ENCODE data around the gene UAP1L1.

The UAP1L1 gene

DNA sequence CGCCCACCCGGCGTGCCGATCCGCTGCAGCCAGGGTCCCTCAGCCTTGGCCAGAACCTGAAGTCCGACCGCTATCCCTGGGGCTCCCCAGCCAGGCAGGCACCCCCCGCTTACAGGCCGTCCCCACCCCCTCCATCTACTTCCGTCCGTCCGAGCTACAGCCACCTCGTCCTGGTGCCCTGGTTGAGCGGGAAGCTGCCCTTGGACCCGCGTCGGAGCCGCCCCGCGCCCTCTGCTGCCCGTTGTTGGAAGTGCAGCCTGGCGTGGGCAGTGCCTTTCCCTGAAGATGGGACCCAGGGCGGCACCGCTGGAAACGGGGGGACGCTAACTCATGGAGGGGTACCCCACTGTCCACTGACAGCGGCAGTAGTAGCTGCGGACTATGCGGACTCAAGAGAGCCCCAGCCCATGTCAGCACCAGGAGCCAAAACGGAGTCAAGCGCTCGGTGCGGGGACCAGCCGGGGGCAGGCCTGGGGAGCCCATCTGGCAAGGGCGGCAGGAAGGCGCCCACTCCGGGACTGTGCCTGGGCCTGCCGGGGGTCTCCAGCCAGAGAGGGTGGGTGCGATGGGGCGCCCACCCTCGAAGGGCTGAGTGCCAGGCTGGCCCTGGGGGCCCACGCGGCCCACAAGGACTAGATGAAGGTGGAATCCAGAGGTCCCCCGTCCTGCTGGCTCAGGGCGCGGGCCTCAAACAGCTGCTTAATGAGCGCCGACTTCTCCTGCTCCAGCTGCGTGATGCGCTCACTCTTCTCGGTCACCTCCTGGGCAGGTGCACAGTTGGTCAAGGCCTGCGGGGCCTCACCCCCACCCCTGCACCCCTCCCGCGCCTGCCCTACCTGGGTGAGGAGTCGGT lies 13.1 kb upstream of the UAP1L1 start:
- no peaks in the 10 kb centered on the region for H3K9me3 ChIP-seq (ENCODE audit: control insufficient read depth, insufficient read depth, low read depth, low read length)
- CTCF ChIA-PET: interaction anchor here (0.6 to 11.3 kb wide), 27 partner anchors 8 to 339 kb away, joined by 3 to 237 read pairs (median 4); partner anchors contain the start of genes ABCA2, ENTPD2, MAN1B1 and NPDC1
- POLR2A ChIA-PET: interaction anchor here (0.6 to 1.5 kb wide), 9 partner anchors 12 to 264 kb away, joined by 3 to 9 read pairs (median 4); partner anchors contain the start of genes MAN1B1, NPDC1, TUBB4B and UAP1L1
- H3K36me3 ChIP-seq (ENCODE audit: control insufficient read depth in 2 of 2, insufficient read depth in 1 of 2, low read length in 2 of 2): peaks cover 0 to 17% of the 10 kb centered on the region in 2 experiments; a peak in 1 of 3 replicates
- no peak overlapping the region for H3K4me3 ChIP-seq (ENCODE audit: low read depth, low read length)
- H3K27ac ChIP-seq (ENCODE audit: extremely low read depth, low read depth, low read length): no peak overlapping the region
- H3K4me1 ChIP-seq (ENCODE audit: control insufficient read depth, insufficient read depth, low read length): peaks cover 3% of the 10 kb centered on the region; the same call in 1 of the 2 replicates
- no peak for TF ChIP-seq ZNF335 (tag by site-specific recombination; conservative IDR thresholded peaks at IDR 0.05)
- TF ChIP-seq, protein P1, sequence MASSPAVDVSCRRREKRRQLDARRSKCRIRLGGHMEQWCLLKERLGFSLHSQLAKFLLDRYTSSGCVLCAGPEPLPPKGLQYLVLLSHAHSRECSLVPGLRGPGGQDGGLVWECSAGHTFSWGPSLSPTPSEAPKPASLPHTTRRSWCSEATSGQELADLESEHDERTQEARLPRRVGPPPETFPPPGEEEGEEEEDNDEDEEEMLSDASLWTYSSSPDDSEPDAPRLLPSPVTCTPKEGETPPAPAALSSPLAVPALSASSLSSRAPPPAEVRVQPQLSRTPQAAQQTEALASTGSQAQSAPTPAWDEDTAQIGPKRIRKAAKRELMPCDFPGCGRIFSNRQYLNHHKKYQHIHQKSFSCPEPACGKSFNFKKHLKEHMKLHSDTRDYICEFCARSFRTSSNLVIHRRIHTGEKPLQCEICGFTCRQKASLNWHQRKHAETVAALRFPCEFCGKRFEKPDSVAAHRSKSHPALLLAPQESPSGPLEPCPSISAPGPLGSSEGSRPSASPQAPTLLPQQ (tag by site-specific recombination; IDR thresholded peaks at IDR 0.05): no peak
- TF ChIP-seq ZNF596 (tag by site-specific recombination; IDR thresholded peaks at IDR 0.05): no peak
- peak; percentile 60 for TF ChIP-seq EGR2 (tag by site-specific recombination; IDR thresholded peaks at IDR 0.05; ENCODE audit: low read depth)
- peak; percentile 82 for TF ChIP-seq ZFHX2 (tag by site-specific recombination; conservative IDR thresholded peaks at IDR 0.05)
- 0 out of 2 replicates have a peak, but pooled peaks have one; percentile 22 for TF ChIP-seq ZBTB17 (tag by site-specific recombination; IDR thresholded peaks at IDR 0.05)
- no peak for TF ChIP-seq ZNF521 (tag by site-specific recombination; IDR thresholded peaks at IDR 0.05)
- TF ChIP-seq, protein P2, sequence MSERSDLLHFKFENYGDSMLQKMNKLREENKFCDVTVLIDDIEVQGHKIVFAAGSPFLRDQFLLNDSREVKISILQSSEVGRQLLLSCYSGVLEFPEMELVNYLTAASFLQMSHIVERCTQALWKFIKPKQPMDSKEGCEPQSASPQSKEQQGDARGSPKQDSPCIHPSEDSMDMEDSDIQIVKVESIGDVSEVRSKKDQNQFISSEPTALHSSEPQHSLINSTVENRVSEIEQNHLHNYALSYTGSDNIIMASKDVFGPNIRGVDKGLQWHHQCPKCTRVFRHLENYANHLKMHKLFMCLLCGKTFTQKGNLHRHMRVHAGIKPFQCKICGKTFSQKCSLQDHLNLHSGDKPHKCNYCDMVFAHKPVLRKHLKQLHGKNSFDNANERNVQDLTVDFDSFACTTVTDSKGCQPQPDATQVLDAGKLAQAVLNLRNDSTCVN (tag by site-specific recombination; optimal IDR thresholded peaks at IDR 0.05): peak; percentile 27
- peak; percentile 73 for TF ChIP-seq ZNF600 (tag by site-specific recombination; IDR thresholded peaks at IDR 0.05)
- TF ChIP-seq KLF9 (tag by site-specific recombination; IDR thresholded peaks at IDR 0.05; ENCODE audit: low read depth): peak; percentile 67
- peak; percentile 41; the same call in 1 of the 2 replicates for TF ChIP-seq SP2 (tag by site-specific recombination; IDR thresholded peaks at IDR 0.05)
- TF ChIP-seq ZNF560 (tag by site-specific recombination; IDR thresholded peaks at IDR 0.05; ENCODE audit: borderline replicate concordance): no peak
- no peak for TF ChIP-seq ZNF366 (tag by site-specific recombination; conservative IDR thresholded peaks at IDR 0.05)
- peak; percentile 86; the same call in 1 of the 2 replicates for TF ChIP-seq ZNF2 (tag by site-specific recombination; IDR thresholded peaks at IDR 0.05)
- TF ChIP-seq, protein P3, sequence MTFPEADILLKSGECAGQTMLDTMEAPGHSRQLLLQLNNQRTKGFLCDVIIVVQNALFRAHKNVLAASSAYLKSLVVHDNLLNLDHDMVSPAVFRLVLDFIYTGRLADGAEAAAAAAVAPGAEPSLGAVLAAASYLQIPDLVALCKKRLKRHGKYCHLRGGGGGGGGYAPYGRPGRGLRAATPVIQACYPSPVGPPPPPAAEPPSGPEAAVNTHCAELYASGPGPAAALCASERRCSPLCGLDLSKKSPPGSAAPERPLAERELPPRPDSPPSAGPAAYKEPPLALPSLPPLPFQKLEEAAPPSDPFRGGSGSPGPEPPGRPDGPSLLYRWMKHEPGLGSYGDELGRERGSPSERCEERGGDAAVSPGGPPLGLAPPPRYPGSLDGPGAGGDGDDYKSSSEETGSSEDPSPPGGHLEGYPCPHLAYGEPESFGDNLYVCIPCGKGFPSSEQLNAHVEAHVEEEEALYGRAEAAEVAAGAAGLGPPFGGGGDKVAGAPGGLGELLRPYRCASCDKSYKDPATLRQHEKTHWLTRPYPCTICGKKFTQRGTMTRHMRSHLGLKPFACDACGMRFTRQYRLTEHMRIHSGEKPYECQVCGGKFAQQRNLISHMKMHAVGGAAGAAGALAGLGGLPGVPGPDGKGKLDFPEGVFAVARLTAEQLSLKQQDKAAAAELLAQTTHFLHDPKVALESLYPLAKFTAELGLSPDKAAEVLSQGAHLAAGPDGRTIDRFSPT (tag by site-specific recombination; IDR thresholded peaks at IDR 0.05): peak; percentile 85
- TF ChIP-seq, protein P4, sequence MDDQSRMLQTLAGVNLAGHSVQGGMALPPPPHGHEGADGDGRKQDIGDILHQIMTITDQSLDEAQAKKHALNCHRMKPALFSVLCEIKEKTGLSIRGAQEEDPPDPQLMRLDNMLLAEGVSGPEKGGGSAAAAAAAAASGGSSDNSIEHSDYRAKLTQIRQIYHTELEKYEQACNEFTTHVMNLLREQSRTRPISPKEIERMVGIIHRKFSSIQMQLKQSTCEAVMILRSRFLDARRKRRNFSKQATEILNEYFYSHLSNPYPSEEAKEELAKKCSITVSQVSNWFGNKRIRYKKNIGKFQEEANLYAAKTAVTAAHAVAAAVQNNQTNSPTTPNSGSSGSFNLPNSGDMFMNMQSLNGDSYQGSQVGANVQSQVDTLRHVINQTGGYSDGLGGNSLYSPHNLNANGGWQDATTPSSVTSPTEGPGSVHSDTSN (CRISPR knock-in tag; IDR thresholded peaks at IDR 0.05): peak; percentile 64; the same call in 1 of the 2 replicates
- 0 out of 2 replicates have a peak, but pooled peaks have one; percentile 22 for TF ChIP-seq KLF1 (tag by site-specific recombination; IDR thresholded peaks at IDR 0.05)
- peak; percentile 45; the same call in 1 of the 2 replicates for TF ChIP-seq IKZF3 (tag by site-specific recombination; IDR thresholded peaks at IDR 0.05)
- TF ChIP-seq, protein P5, sequence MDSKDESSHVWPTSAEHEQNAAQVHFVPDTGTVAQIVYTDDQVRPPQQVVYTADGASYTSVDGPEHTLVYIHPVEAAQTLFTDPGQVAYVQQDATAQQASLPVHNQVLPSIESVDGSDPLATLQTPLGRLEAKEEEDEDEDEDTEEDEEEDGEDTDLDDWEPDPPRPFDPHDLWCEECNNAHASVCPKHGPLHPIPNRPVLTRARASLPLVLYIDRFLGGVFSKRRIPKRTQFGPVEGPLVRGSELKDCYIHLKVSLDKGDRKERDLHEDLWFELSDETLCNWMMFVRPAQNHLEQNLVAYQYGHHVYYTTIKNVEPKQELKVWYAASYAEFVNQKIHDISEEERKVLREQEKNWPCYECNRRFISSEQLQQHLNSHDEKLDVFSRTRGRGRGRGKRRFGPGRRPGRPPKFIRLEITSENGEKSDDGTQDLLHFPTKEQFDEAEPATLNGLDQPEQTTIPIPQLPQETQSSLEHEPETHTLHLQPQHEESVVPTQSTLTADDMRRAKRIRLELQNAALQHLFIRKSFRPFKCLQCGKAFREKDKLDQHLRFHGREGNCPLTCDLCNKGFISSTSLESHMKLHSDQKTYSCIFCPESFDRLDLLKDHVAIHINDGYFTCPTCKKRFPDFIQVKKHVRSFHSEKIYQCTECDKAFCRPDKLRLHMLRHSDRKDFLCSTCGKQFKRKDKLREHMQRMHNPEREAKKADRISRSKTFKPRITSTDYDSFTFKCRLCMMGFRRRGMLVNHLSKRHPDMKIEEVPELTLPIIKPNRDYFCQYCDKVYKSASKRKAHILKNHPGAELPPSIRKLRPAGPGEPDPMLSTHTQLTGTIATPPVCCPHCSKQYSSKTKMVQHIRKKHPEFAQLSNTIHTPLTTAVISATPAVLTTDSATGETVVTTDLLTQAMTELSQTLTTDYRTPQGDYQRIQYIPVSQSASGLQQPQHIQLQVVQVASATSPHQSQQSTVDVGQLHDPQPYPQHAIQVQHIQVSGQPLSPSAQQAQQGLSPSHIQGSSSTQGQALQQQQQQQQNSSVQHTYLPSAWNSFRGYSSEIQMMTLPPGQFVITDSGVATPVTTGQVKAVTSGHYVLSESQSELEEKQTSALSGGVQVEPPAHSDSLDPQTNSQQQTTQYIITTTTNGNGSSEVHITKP (tag by site-specific recombination; IDR thresholded peaks at IDR 0.05): peak; percentile 81
- TF ChIP-seq ZNF670 (tag by site-specific recombination; IDR thresholded peaks at IDR 0.05; ENCODE audit: low read depth): no peak
- TF ChIP-seq ZEB2 (tag by site-specific recombination; IDR thresholded peaks at IDR 0.05): 0 out of 2 replicates have a peak, but pooled peaks have one; percentile 32
- TF ChIP-seq, protein P6, sequence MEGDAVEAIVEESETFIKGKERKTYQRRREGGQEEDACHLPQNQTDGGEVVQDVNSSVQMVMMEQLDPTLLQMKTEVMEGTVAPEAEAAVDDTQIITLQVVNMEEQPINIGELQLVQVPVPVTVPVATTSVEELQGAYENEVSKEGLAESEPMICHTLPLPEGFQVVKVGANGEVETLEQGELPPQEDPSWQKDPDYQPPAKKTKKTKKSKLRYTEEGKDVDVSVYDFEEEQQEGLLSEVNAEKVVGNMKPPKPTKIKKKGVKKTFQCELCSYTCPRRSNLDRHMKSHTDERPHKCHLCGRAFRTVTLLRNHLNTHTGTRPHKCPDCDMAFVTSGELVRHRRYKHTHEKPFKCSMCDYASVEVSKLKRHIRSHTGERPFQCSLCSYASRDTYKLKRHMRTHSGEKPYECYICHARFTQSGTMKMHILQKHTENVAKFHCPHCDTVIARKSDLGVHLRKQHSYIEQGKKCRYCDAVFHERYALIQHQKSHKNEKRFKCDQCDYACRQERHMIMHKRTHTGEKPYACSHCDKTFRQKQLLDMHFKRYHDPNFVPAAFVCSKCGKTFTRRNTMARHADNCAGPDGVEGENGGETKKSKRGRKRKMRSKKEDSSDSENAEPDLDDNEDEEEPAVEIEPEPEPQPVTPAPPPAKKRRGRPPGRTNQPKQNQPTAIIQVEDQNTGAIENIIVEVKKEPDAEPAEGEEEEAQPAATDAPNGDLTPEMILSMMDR (tag by site-specific recombination; IDR thresholded peaks at IDR 0.05): peak; percentile 95
- TF ChIP-seq ZBTB48 (tag by site-specific recombination; IDR thresholded peaks at IDR 0.05): peak; percentile 64
- TF ChIP-seq ZNF37A (tag by site-specific recombination; IDR thresholded peaks at IDR 0.05): no peak
